Activated CD8-positive, alpha-beta memory T cell treated with anti-CD3 and anti-CD28 coated beads, Interleukin-2, amount 50 U/mL, for 1 hour (primary cell): ENCODE measurements around the gene GALE.

Source experiments
- DNase-seq: peaks from one replicate; pipeline ENCODE4 v3.0.0-alpha.2; 2020; ENCODE audit errors: extremely low read depth

Gene GALE

GRCh38 chr1:23751050-23751814 lies 49.3 kb downstream of the GALE start:
- DNase-seq = no peak

DNA sequence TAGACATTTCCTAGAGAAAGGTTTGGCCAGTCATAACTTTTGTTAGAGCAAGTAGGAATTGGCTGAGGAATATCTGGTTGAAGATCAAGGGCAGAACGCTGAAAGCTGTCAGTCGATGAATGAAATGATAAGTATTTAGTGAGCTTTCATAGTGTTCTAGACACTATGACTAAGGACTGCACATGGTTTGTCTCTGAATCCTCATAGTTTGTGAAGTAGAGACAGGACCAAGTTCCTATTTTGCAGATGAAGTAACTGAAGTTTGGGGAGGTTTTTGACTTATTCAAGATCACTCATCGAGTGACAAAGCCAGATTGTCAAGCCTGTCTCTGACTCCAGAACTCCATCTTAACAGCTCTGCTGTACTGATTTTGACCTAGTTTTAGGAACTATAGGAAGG lies 52.5 kb downstream of the GALE start:
- no peak for DNase-seq
